Dermis microvascular lymphatic vessel endothelial cell (primary cell): ENCODE data around the gene PPDPF. TPM values are rescaled to one million over a fixed set of nuclear protein-coding genes. Genes with fewer than 3 reads are reported as not detected.
A peak's percentile ranks its signal among the peaks of the same experiment; 100 is the strongest.

Experiments
- DNase-seq, 2 donors: peaks; one replicate each; pipeline versions ENCODE4 v3.0.0 to v3.0.0-alpha.2; 2010; ENCODE audit warnings: low read depth in 2 of 2
- total RNA-seq: library from RNA; depleted of rRNA; stranded (reverse); fragments of >200 nt; gene quantifications from 2 replicates; pipeline ENCODE4 v1.2.1, GENCODE V29; 2014

Gene PPDPF
- total RNA-seq, 1 donor from 2014 or later, result 16.3 TPM

DNA sequence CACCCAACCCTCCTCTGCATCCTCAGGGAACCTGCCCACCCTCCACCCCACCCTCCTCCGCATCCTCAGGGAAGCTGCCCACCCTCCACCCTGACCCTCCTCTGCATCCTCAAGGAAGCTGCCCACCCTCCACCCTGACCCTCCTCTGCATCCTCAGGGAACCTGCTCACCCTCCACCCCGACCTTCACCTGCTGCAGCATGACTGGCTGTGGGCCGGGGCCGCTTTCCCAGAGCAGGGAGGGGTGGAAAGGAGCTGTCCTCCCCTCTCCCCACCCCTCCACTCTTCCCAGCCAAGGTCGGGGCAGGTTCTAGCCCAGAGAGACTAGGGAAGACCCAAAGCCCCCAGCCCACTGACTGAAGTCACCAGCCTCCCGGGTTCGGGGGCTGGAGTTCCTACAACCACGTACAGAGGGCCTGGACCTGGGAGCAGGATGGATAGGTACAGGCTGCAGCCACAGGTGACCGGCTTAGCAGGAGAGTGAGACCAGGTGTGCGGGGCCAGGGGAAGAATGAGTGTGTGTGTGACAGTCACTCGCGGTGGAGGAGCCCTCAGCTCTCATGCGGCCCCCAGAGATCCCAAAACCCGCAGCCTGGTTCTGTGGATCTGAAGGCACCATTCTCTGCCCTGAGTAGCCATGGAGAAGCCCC, 33.3 kb upstream of the PPDPF start:
- DNase-seq, result no peak

DNA sequence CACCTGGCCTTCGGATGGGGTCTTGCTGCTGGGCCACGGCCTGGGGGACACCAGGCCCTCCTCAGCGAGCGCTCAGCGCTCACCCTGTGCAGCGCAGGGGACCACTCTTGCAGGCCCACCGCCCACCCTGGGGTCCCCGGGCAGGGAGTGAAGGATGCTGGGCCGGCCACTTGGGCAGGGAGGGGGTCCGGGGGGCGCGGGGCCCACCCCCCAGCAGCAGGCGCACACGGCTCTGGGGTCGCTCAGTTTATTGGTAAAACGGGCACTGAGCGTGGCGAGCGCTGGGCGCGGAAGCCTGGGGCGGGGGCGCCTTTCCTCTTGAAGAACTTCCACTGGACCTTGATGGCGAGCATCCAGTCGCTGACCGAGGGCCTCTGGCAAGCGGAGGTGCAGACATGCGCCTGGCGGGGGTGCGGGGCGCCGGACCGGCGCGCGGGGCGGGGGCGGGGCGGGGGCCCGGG, 32.8 kb upstream of the PPDPF start:
- DNase-seq, result no peak

DNA sequence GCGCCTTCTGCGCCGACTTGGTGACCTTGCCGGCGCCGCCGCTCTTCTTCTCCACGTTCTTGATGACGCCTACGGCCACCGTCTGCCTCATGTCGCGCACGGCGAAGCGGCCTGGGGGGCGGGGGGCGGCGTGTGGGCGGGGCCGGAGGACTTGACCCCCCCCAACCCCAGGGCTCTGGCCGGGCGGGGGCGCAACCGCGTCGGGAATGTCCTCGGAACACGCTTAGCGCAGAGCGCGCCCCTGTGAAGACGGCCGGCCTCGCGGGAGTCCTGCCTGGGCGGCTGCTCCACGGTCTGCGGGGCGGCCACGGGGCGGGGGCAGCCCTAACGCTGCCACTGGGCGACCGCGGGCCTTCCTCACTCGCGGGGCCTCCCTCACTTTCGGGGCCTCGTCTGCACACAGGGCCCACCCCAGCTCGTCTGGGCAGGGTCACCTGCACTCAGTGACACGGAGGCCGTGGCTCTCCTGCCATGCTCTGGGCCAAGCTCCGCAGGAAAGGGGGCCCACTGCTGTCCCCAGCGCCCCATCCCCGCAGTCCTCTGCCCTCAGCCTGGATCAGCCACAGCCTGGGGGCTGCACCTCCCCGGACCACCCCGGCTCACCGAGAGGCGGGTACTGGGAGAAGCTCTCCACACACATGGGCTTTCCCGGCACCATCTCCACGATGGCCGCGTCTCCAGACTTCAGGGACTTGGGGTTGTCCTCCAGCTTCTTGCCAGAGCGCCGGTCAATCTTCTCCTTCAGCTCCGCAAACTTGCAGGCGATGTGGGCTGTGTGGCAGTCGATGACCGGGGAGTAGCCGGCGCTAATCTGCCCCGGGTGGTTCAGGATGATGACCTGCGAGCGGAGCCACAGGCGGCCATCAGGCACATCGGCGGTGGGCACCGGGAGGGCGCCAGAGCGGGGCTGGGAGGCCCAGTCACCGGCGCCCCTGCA, 32.0 kb upstream of the PPDPF start:
- DNase-seq, result no peak

DNA sequence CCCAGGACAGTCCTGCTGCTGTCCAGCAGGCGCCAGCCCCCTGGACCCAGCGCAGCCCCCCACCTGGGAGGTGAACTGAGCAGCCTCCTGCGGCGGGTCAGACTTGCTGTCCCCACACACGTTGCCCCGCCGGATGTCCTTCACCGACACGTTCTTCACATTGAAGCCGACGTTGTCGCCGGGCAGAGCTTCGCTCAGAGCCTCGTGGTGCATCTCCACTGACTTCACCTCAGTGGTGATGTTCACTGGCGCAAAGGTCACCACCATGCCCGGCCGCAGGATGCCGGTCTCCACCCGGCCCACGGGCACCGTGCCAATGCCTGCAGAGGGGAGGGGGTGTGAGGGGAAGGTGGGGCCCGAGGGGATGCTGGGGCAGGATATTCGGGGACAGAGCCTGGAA, 30.1 kb upstream of the PPDPF start:
- DNase-seq, result no peak

DNA sequence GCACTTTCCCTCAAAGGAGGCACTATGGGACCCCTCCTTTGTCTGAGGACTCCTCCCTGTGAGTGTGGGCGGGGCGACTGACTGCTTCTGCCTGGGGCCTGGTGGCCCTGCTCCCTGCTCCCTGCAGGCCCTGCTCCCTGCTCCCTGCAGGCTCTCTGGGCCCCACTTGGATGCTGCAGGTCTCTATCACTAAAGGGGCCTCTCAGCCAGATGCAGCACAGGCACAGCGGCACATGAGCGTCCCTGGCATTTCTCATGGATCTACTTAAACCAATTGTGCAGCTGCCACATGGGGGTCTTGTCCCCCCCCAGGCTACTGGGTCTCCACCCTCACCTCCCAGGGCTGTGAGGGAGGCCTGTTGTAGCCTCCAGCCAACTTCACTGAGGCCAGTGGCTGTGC, 29.5 kb upstream of the PPDPF start:
- no peak for DNase-seq

DNA sequence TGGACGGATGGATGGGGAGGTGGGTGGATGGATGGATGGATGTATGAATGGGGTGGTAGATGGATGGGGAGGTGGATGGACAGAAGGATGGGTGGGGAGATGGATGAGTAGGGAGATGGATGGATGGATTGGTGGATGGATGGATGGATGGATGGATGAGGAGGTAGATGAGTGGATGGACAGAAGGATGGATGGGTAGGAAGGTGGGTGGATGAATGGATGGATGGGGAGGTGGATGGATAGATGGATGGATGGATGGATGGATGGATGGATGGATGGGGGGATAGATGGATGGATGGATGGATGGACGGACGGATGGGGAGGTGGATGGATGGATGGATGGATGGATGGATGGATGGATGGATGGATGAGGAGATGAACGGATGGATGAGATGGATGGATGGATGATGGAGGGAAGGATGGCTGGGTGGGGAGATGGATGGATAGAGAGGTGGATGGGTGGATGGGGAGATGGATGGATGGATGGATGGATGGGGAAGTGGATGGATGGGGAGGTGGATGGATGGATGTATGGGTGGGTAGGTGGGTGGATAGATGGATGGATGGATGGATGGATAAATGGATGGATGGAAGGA, 28.8 kb upstream of the PPDPF start:
- no peak for DNase-seq

DNA sequence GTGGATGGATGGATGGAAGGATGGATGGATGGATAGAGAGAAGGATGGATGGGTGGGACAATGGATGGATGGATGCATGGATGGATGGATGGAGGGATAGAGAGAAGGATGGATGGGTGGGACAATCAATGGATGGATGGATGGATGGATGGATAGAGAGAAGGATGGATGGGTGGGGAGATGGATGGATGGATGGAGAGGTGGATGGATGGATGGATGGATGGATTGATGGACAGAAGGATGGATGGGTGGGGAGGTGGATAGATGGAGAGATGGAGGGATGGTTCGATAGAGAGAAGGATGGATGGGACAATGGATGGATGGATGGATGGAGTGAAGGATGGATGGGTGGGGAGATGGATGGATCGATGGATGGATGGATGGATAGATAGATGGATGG, 28.0 kb upstream of the PPDPF start:
- DNase-seq, result no peak

DNA sequence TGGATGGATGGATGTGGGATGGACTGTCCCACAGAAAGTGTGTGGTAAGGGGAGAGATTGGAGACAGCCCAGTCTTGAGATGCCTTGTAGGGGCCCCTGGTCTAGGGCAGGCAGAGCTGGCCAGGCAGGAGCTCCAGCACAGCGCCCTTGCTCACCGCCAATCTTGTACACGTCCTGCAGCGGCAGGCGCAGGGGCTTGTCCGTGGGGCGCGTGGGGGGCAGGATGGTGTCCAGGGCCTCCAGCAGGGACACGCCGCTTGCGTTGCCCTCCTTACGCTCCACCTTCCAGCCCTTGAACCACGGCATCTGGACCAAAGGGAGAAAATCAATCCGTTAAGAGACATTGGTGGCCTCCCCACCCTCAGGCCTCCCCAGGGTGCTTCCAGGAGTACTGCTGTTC, 27.6 kb upstream of the PPDPF start:
- DNase-seq, result no peak

DNA sequence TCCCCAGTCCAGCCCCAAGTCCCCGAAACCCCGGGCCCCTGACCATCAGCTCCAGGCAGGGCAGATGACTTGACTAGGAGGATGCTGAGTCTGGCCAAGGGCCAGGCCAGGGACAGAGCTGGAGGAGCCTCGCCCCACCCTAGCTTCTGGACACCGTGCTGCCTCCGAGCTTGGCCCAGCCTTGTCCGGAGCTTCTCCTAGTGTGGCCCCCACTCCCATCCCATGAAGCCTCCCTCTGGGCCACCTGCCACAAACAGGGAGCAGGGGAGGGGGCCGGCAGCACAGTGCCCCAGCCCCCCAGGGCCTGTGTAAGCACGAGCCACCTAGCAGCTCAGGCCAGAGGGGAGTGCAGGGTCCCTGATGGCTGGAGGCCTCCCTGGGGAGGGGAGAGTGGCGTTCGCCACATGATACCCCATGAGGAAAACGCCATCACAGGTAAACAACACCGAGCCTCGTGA, 27.0 kb upstream of the PPDPF start:
- no peak for DNase-seq

DNA sequence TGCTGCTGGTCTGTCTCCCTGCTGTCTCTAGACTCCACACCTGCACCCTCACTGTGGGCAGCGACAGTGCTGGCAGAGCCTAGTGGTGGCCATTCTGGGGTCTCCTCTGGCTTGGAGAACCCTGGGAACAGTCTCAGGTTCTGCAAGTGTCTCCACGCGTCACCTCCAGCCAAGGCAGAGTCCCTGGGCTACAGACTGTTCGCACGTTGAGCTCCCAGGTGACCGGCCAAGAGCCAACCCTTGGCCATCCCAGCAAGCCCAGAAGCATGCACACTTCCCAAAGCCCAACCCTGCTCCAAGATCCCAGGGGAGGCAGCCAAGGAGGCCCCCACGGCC, 26.5 kb upstream of the PPDPF start:
- DNase-seq, result no peak

DNA sequence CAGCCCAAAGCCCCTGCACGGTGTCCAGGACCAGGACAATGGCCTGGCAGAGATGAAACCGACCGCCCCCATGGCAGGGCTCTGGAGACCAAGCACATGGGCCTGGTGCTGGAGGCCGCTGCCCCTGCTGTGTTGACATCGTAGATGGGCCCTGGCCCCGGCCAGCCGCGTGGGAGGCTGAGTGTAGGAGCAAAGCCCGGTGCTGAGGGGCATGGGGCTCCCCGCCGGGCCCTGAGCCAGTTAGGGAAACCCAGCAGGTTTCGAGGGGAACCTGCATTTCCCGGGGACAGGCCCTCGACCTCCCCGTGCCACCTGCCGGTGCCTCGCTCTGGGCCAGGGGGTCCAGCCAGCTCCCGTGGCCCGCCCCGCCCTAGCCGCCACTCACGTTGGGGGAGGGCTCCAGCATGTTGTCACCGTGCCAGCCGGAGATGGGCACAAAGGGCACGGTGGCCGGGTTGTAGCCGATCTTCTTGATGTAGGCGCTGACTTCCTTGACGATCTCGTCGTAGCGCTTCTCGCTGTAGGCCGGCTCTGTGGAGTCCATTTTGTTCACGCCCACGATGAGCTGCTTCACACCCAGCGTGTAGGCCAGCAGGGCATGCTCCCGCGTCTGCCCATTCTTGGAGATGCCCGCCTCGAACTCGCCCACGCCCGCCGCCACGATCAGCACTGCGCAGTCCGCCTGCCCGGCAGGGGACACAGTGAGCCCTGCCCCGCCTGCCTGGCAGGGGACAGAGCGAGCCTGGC, 26.0 kb upstream of the PPDPF start:
- no peak for DNase-seq

DNA sequence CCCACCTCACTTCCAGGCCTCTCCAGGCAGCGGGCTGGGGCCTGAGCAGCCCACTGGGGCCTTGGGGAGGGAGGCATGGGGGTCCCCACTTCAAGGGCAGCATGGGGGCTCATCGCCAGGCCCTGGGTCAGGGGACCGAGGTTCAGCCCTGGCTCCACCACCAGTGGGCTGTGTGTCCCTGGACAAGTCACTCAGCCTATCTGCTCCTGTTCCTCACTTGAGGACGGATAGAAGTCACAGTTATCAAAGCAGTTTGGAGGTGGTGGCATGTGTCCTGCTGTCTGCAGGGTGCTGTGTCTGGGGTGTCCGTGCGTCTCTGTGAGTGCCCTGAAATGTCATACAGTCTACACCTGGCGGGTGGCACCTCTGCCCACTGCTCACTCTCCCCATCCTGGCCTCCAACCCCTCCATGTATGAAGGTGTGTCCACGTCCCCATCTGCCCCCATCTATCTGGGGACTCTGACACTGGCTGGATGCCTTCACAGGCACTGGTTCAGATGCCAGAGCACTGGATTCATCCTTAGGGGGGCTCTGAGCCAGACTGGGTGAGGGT, 25.3 kb upstream of the PPDPF start:
- DNase-seq, result no peak

DNA sequence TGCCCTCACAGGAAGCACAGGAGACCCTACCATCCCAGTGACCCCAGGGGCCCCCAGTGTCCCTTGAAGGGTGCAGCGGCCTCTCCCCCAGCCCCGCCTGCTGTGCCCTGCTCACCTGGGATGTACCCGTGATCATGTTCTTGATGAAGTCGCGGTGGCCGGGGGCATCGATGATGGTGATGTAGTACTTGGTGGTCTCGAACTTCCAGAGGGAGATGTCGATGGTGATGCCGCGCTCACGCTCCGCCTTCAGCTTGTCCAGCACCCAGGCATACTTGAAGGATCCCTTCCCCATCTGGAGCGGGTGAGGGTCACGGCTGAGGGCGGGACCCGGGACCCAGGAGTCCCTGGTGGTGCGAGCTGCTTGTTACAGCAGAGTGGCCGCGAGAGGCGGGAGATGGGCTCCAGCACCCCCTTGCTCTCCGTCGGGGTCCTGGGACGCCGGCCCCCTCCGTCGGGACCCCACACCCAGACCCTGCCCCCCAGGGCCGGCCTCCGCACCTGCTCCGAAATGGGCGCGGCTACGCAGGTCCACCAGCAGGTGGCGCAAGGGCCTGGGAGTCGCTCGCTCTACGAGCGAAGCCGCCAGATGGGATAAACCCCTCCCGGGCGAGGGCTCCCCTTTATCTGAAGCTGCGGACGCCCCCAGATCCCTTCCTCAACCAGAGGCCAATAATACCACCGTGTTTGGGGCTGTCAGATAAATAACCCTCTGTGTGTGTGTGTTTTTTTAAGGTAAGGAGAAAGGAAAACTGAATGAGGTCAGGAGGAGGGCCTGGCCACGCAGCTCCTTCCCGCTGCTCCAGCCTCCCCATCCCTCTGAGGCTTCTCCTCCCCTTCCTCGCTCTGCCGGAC, 24.6 kb upstream of the PPDPF start:
- DNase-seq, result peak in 1 of 2 donors; percentile 52

DNA sequence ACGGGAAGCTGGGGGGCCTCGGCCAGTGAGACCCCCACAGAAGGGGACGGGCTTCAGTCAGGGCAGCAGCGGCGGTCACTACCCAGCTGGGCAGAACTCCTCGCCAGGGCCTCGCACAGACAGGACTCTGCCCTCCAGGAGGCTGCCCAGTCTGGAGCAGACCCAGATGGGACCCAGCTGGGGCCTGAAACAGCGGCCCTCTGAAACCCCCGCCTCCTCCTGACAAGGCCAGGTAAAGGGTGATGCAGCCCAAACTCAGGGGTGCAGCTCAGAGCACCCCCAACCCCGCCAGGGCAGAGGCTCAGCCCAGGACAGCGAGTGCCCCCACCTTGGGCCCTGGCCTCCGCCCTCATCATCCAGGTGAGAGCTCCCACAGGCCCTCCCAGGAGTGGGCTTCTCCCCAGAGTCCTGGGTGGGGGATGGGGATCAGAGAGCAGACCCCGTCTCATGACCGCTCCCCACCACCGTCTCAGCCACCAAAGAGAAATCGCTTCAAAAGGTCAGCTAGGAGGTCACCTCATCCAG, 23.9 kb upstream of the PPDPF start:
- DNase-seq, result no peak

DNA sequence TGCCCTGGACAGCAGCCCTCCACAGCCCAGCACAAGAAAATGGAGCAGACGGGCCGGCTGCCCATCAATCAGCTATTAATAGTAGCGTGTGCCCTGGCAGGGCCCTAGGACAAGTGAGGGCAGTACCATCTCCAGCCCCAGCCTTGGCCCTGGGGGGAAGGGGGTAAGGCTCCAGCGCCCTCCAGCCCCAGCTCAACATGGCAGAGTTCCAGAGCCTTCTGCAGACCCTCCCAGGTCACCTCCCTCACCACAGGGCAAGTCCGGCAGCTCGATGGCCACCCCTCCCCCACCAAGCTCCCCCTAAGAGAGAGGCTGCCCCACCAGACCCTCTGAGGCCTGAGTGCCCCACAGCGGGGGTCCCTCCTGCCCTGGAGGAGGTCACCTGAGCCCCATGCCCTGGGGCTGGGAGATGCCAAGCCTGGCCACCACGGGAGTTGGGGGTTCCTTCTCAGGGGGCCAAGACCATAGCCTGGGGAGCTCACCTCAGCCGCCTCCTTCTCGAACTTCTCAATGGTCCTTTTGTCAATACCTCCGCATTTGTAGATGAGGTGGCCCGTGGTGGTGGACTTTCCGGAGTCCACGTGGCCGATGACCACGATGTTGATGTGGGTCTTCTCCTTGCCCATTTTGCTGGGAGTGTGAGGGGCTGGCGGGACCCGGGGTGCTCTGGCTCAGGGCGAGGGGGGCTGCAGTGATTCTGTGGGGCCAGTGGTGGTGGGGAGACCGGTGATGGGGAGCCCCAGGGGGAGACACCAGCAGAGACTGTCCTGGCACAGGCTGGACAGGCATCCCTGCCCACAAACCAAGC, 23.2 kb upstream of the PPDPF start:
- DNase-seq, result no peak

DNA sequence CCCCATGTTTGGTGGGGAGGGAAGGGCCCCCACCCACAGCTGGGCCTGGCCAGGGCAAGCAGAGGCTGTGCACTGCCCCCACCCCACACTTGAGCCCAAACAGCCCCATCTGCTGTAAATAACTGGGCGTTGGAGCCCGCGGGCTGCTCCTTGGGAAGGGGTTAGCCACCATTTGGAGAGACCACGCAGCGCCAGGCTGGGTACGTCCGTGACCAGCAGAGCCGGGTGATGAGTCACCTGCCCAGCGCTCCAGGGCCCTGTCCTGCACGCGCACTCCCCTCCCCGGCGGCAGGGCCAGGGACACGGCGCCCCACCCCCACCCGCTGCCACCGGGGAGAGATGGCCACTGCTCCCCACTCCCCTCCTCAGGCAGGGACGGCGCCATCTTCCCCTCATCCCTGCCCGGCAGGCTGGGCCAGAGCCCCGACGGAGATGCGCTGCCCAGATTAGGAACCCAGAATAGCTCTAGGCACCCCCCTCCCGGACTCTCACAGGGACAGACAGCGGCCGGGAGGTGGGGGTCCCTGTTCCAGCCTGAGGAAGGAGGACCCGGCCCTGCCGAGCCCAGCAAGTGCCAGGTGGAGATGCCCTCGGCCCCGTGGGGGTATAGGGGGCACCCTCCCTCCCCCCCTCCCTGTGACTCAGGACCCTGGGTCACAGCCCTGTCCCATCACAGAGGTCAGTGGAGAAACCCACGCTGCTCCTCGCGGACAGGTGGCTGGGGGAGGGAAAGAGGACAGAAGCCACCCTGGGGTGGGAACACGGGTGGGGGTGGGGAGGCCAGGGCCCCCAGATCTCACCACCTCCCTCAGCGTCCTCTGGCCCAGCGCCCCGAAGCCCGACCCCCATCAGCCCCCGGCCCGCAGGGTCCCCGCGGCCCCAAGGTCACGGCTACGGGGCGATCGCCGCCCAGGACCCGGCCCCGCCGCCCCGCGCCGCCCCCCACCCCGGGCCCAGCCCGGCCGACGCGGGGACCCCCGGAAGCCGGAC, 22.3 kb upstream of the PPDPF start:
- peak in 1 of 2 donors; percentile 48 for DNase-seq

DNA sequence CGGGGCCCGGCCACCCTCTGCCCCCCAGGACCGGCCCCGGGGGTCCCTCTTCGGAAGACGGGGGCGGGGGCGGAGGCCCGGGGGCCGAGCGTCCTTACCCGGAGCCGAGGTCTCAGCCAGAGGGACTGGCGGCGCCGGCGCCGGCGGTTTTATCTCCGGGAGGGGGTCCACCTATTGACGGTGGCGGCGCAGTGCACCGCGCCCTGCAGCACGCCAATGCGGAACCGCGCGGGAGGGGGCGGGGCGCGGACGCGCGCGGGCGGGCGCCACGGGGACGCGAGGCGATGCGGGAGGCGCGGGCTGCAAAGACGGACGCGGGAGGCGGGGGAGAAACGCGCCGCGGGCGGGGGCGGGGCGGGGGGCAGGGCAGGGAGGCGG, 21.6 kb upstream of the PPDPF start, which contains the start of gene EEF1A2:
TSS of gene EEF1A2 (minus strand) at position 124 of the 378 bp plus-strand sequence. CDS start 1,320 bp downstream, outside the sequence.
- peak in 1 of 2 donors; percentile 30 for DNase-seq

DNA sequence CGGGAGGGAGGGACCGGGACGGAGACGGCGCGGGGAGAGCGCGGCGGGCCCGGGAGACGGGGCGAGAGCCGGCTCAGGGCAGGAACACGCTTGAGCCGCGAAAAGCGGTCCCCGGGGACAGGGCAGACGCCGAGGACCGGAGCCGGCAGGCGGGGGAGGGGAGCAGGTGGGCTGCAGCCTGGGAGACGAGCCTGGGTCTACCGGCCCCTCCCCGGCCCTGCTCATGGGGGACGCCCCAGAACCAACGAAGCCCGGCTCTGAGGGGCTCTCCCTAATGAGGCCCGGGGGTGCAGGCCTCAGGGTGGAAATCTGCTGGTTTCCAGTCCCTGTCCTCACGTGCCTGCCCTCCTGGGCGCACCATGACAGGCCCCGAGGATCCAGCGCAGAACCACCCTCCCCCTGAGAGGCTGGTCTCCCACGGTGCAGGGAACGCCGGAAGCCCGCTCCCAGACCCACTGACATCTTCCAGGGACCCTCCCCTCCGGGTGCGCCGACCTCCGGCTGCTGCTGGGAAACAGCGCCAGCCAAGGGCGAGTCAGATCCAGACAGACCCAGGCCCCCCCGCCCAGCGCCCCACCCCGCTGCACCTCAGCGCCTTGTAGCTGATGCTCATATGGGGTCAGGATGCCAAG, 21.1 kb upstream of the PPDPF start:
- no peak for DNase-seq
